Measurements from ENCODE around the gene PCGF2. TPM values are rescaled to one million over a fixed set of nuclear protein-coding genes. Genes with fewer than 3 reads are reported as not detected.

The PCGF2 gene
- total and polyA plus RNA-seq, 5 donors: 28.2 to 48.4 (median 34.3) TPM

DNA sequence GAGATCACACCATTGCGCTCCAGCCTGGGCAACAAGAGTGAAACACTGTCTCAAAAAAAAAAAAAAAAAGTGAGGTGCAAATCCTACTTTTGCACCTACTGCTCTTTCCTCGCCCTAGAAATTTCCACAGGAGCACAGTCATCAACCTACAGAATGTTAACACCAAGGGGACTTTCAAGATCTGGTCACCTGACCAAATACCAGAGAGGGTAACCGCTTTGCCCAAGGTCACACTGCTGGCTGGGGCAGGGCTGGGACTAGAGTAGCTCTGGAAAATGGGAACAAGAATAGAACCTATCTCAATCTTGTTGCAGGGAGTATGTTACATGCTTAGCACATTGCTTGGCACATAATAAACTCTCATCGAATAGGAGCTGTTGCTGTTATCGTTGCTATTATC, 49.4 kb downstream of the PCGF2 start:
- H3K27me3 ChIP-seq (ENCODE audit: control insufficient read depth, insufficient read depth): no peaks in the 10 kb centered on the region
- peak in 1 of 3 donors; percentile 2 for DNase-seq
- H3K4me1 ChIP-seq (ENCODE audit: control insufficient read depth, insufficient read depth, low read length): peaks cover 9% of the 10 kb centered on the region
- intact Hi-C loops (cut with DNase I): no loop called here
- H3K4me3 ChIP-seq (ENCODE audit: low read length): no peak overlapping the region
- WGBS: 82% methylated on average over 5 of the region's 5 CpGs
- no peak overlapping the region for H3K27ac ChIP-seq (ENCODE audit: low read length)
- no peaks in the 10 kb centered on the region for H3K9me3 ChIP-seq (ENCODE audit: control insufficient read depth, low read length)
- ATAC-seq: no peak

DNA sequence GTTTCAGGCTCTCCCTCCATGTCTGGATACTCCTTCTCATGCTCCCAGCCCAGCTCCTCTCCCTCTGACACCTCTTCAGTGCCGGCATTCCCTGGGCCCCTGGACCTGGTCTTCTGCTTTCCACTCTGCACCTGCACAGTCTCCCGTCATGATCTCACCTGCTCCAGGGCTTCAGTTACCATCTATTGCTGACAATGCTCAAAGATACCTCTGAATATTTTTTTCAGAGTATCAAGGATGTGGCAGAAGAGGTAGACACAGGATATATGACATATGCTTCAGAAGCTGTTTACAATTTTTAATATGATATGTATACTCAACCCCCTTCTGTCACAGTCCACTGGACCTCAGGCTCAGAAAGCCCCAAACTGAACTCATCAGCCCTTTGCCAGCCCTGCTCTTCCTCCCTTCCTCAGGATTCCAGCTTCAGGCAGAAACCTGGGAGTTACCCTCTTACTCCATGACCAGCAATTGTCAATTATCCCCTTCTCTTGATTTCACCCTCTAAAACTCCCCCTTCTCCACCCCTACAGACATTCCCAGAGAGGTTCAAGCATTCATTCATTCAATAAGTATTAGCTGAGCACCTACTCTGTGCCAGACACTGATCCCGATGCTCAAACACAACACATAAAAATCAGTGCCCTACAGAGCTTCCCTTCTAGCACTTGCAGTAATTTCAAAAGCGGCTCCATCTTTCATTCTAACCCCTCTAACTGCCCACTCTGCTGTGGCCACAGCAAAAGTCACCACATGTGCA, 50.9 kb downstream of the PCGF2 start:
- no peak overlapping the region for H3K27ac ChIP-seq (ENCODE audit: low read length)
- peaks cover 13% of the 10 kb centered on the region for H3K4me1 ChIP-seq (ENCODE audit: control insufficient read depth, insufficient read depth, low read length)
- no peak for ATAC-seq
- no peak overlapping the region for H3K4me3 ChIP-seq (ENCODE audit: low read length)
- 90% methylated on average over 4 of the region's 4 CpGs for WGBS
- intact Hi-C loops (cut with DNase I): no loop called here
- H3K27me3 ChIP-seq (ENCODE audit: control insufficient read depth, insufficient read depth): no peaks in the 10 kb centered on the region
- DNase-seq: peak in 1 of 3 donors; percentile 18
- H3K9me3 ChIP-seq (ENCODE audit: control insufficient read depth, low read length): no peaks in the 10 kb centered on the region

DNA sequence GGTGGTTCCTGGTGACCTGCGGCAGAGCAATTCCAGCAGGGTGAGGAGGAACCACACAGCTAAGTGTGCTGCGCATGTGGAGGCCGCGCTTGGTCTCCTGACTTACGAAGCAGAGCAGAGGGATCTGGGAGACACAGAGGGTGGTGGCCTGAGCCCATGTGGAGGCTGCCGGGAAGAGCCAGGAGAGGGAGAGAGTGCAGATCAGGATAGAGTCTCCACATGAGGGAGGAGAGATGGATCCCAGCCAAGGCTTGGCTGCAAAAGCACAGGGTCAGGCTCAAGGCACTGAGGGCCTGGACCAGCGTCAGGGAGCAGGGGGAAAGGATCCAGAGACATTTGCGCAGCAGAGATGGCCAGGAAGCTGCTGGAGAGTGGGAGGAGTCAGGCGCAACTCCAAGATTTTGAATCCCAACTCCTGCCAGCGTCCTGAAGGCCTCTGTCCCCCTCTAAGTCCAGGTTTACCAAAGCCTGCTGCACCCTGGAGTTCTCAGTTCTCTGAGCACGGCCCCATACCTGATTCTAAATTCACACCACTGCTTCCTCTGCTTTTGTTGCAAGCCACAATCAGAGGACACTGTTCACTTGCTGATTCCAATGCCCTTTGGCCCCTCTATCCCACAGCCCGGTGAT, 54.3 kb downstream of the PCGF2 start:
- H3K27ac ChIP-seq (ENCODE audit: low read length): peak overlapping the region; percentile 87
- ATAC-seq: peak; percentile 97 to 98
- WGBS: 23% methylated on average over 12 of the region's 12 CpGs
- H3K4me1 ChIP-seq (ENCODE audit: control insufficient read depth, insufficient read depth, low read length): peaks cover 9% of the 10 kb centered on the region
- no peaks in the 10 kb centered on the region for H3K9me3 ChIP-seq (ENCODE audit: control insufficient read depth, low read length)
- peak; percentile 94 to 98 (median 97) for DNase-seq
- intact Hi-C loops (cut with DNase I): loop anchor here in 1 of 4 donors (5.0 kb wide), 1 partner anchor 38 kb away; the partner anchor contains the start of gene CISD3
- H3K27me3 ChIP-seq (ENCODE audit: control insufficient read depth, insufficient read depth): no peaks in the 10 kb centered on the region
- no peak overlapping the region for H3K4me3 ChIP-seq (ENCODE audit: low read length)

DNA sequence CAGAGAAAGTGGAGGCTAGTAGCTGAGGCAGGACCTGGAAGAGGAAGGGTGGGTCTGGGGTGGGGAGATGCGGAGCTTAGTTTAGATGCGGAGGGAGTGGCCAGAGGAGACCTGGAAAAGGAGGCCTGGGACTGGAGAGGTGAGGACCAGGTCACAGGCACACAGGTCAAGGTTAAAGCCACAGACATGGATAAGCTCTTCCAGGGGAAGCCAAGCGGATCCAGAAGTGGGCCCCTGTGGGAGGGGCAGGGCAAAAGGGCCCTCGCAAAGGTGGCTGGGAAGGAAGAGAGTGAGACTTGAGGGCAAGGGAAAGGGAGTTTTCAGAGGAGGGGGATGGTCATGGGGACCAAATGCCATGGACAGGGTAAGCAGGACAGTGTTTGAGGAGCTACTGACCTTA, 57.0 kb downstream of the PCGF2 start:
- intact Hi-C loops (cut with DNase I): loop anchor here in 1 of 4 donors (5.0 kb wide), 1 partner anchor 41 kb away; the partner anchor contains the start of gene CISD3
- H3K27me3 ChIP-seq (ENCODE audit: control insufficient read depth, insufficient read depth): no peaks in the 10 kb centered on the region
- no peaks in the 10 kb centered on the region for H3K9me3 ChIP-seq (ENCODE audit: control insufficient read depth, low read length)
- H3K4me1 ChIP-seq (ENCODE audit: control insufficient read depth, insufficient read depth, low read length): peaks cover 9% of the 10 kb centered on the region
- no peak overlapping the region for H3K4me3 ChIP-seq (ENCODE audit: low read length)
- DNase-seq: peak in 1 of 3 donors; percentile 6
- WGBS: 82% methylated on average over 4 of the region's 4 CpGs
- H3K27ac ChIP-seq (ENCODE audit: low read length): no peak overlapping the region
- no peak for ATAC-seq

DNA sequence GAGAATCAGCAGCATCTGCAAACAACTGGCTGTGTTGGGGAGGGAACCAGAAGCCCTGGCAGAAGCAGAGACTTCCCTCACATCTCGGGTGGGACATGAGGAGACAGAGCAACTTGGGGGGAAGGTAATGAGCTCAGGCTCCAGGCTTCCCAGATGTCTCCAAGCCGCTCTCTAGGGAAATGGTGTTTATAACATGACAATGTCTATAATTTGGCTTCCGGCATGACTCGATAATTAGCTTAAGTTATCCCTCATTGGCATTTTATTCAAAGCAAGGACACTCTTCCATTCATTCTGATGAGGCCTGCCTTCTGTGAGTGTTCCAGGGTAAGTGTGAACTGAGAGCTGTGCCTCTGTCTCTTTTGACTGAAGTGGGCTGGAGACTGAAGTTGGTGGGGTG, 57.8 kb downstream of the PCGF2 start:
- no peak for DNase-seq

DNA sequence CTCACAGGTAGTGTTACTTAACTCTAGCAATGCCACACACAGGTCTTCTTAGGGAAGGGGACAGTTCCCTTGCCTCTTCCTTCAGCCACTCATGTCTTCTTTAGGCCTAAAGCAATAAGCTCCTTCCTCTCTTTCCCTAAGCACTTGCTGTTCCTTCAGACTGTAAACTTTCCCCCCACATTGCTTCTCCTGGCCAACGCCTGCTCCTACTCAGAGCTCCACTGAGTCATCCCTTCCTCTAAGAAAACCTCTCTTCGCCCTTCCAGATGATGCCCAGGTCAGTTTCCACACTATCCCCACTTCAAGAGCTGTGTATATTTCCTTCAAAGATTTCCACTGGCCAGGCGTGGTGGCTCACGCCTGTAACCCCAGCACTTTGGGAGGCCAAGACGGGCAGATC, 60.9 kb downstream of the PCGF2 start:
- Histone ChIP-seq H3K4me3 (ENCODE audit: low read length) (no peak overlapping the region), H3K27me3 (ENCODE audit: control insufficient read depth, insufficient read depth) (no peaks in the 10 kb centered on the region), H3K9me3 (ENCODE audit: control insufficient read depth, low read length) (no peaks in the 10 kb centered on the region), H3K4me1 (ENCODE audit: control insufficient read depth, insufficient read depth, low read length) (no peaks in the 10 kb centered on the region), H3K27ac (ENCODE audit: low read length) (no peak overlapping the region)
- intact Hi-C loops (cut with DNase I): no loop called here
- ATAC-seq (no peak), DNase-seq (no peak)
- 91% methylated on average over 5 of the region's 5 CpGs for WGBS

More for the DNA sequence above, 57.8 kb downstream of the PCGF2 start:
- no peak for ATAC-seq
- intact Hi-C loops (cut with DNase I): loop anchor here in 1 of 4 donors (5.0 kb wide), 1 partner anchor 42 kb away; the partner anchor contains the start of gene CISD3
- Histone ChIP-seq H3K4me3 (ENCODE audit: low read length) (no peak overlapping the region), H3K27ac (ENCODE audit: low read length) (no peak overlapping the region), H3K4me1 (ENCODE audit: control insufficient read depth, insufficient read depth, low read length) (peaks cover 9% of the 10 kb centered on the region), H3K27me3 (ENCODE audit: control insufficient read depth, insufficient read depth) (no peaks in the 10 kb centered on the region), H3K9me3 (ENCODE audit: control insufficient read depth, low read length) (no peaks in the 10 kb centered on the region)
- 85% methylated on average over 4 of the region's 4 CpGs for WGBS

DNA sequence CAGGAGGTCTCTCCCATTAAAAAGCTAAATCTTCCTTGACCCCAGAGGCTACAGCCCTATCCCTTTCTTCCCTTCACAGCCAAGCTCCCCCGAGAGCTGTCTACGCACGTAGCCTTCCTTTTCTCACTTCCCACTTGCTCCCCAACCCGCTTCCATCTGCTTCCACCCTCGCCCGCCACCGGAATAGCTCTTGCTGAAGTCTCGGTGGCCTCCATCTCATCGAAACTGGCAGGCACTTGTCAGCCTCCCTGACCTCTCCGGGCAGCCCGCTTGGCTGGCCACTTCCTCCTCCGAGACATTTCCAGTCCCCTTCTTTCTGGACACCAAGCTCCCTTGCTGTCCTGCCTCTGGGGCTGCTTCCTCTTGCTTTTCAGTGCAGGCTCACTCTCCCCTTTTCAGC, 62.6 kb downstream of the PCGF2 start:
- ATAC-seq (peak; percentile 44 to 64), DNase-seq (peak; percentile 44 to 78 (median 78))
- Histone ChIP-seq H3K4me3 (ENCODE audit: low read length) (no peak overlapping the region), H3K4me1 (ENCODE audit: control insufficient read depth, insufficient read depth, low read length) (no peaks in the 10 kb centered on the region), H3K9me3 (ENCODE audit: control insufficient read depth, low read length) (no peaks in the 10 kb centered on the region), H3K27ac (ENCODE audit: low read length) (no peak overlapping the region), H3K27me3 (ENCODE audit: control insufficient read depth, insufficient read depth) (no peaks in the 10 kb centered on the region)
- whole genome bisulfite sequencing: 59% methylated on average over 12 of the region's 12 CpGs
- intact Hi-C loops (cut with DNase I): no loop called here

Small RNA genes within 50 kb of the gene (microRNA-seq; reads per million reads assigned to microRNA genes)
- 0 reads per million in 2 donors for gene MIR4726
- gene MIR4734: 0 reads per million in 2 donors

Other genes with a start within 250 kb of the PCGF2 start
- gene SRCIN1, start 142.4 kb downstream of the PCGF2 start, total RNA-seq: 1 to 10 TPM in 3 of 4 donors, under 1 TPM in 1; 0.89 to 4.8 (median 3.0) TPM
- gene SRCIN1, start 142.4 kb downstream of the PCGF2 start, polyA plus RNA-seq: 2.6 TPM
- 1 to 10 TPM in 3 of 4 donors, under 1 TPM in 1; 0.91 to 2.9 (median 1.7) TPM for gene EPOP, start 73.4 kb downstream of the PCGF2 start, total RNA-seq
- gene EPOP, start 73.4 kb downstream of the PCGF2 start, polyA plus RNA-seq: 2.1 TPM
- gene MLLT6, start 43.1 kb downstream of the PCGF2 start, total RNA-seq: 100 to 1,000 TPM in 2 of 4 donors, 10 to 100 TPM in 2; 80.7 to 108 (median 94.2) TPM
- gene MLLT6, start 43.1 kb downstream of the PCGF2 start, polyA plus RNA-seq: 81.2 TPM
- gene CISD3, start 18.0 kb downstream of the PCGF2 start, total RNA-seq: 10 to 100 TPM; 43.7 to 74.6 (median 67.9) TPM
- 78.1 TPM for gene CISD3, start 18.0 kb downstream of the PCGF2 start, polyA plus RNA-seq
- 100 to 1,000 TPM; 134 to 167 (median 146) TPM for gene PSMB3, start 4.4 kb upstream of the PCGF2 start, total RNA-seq
- 247 TPM for gene PSMB3, start 4.4 kb upstream of the PCGF2 start, polyA plus RNA-seq
- 10 to 100 TPM; 39.2 to 50.0 (median 46.2) TPM for gene PIP4K2B, start 51.2 kb upstream of the PCGF2 start, total RNA-seq
- 28.2 TPM for gene PIP4K2B, start 51.2 kb upstream of the PCGF2 start, polyA plus RNA-seq
- gene CWC25, start 77.0 kb upstream of the PCGF2 start, total RNA-seq: 10 to 100 TPM in 3 of 4 donors, 1 to 10 TPM in 1; 8.8 to 11.5 (median 10.9) TPM
- gene CWC25, start 77.0 kb upstream of the PCGF2 start, polyA plus RNA-seq: 11.0 TPM
- 100 to 1,000 TPM; 830 to 995 (median 880) TPM for gene RPL23, start 105.4 kb upstream of the PCGF2 start, total RNA-seq
- gene RPL23, start 105.4 kb upstream of the PCGF2 start, polyA plus RNA-seq: 1,847 TPM
- gene LASP1, start 121.7 kb upstream of the PCGF2 start, total RNA-seq: 10 to 100 TPM; 29.2 to 39.6 (median 35.8) TPM
- 23.8 TPM for gene LASP1, start 121.7 kb upstream of the PCGF2 start, polyA plus RNA-seq
- not detected for gene FBXO47, start 219.1 kb upstream of the PCGF2 start, total RNA-seq
- not detected for gene FBXO47, start 219.1 kb upstream of the PCGF2 start, polyA plus RNA-seq

Measured in right cardiac atrium (tissue), 5 donors.